ENCODE data around the gene TMEM94.

DNA sequence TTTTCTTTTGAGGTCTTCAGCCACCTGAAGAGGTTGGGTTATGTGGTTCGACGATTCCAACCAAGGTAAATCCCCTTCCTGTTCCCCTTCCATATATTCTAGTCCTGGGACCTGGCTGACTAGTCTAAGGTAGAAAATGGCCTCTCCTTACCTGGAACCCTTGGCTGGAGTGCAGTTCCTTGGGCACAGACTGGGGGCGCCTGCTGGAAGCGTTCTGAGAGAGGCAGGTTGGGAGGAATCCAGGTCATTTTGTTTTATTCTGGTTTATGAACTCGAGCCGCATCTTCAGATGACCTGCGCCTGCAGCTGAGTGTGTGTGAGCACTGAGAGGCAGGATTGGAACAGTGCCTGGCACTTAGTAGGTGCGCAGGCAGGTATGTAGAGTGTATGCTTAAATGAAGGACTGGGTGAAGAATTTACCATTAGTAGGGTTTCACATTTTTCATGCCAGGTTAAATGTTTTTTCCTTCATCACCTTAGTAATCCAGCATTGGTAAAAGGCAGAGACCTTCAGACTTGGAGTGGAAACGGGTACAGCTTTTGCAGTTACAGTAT, 62.6 kb downstream of the TMEM94 start:
- TF ChIP-seq EZH2 (IDR thresholded peaks at IDR 0.05; ENCODE audit: borderline replicate concordance, low read depth, low read length, poor library complexity, severe bottlenecking) = no peak
- TF ChIP-seq, protein P1, sequence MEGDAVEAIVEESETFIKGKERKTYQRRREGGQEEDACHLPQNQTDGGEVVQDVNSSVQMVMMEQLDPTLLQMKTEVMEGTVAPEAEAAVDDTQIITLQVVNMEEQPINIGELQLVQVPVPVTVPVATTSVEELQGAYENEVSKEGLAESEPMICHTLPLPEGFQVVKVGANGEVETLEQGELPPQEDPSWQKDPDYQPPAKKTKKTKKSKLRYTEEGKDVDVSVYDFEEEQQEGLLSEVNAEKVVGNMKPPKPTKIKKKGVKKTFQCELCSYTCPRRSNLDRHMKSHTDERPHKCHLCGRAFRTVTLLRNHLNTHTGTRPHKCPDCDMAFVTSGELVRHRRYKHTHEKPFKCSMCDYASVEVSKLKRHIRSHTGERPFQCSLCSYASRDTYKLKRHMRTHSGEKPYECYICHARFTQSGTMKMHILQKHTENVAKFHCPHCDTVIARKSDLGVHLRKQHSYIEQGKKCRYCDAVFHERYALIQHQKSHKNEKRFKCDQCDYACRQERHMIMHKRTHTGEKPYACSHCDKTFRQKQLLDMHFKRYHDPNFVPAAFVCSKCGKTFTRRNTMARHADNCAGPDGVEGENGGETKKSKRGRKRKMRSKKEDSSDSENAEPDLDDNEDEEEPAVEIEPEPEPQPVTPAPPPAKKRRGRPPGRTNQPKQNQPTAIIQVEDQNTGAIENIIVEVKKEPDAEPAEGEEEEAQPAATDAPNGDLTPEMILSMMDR (conservative IDR thresholded peaks at IDR 0.05; ENCODE audit: low read depth, low read length) = no peak

All from A673 (cell line).